Kidney epithelial cell (primary cell): Measurements from ENCODE around the gene CELSR3. TPM values are rescaled to one million over a fixed set of nuclear protein-coding genes. Genes with fewer than 3 reads are reported as not detected.

Source experiments
- DNase-seq: peaks from one replicate; pipeline ENCODE4 v3.0.0-alpha.2; 2010; ENCODE audit warnings: low read depth
- H3K27me3 ChIP-seq: 2 replicates; pipeline ENCODE4 v1.6.0; 2011; ENCODE audit warnings: low read length; ENCODE audit not compliant: control insufficient read depth, insufficient read depth
- H3K36me3 ChIP-seq: 2 replicates; pipeline ENCODE4 v1.5.1; 2011; ENCODE audit warnings: low read length; ENCODE audit not compliant: control insufficient read depth, insufficient read depth
- H3K4me3 ChIP-seq: 2 replicates; pipeline ENCODE4 v1.5.1; 2011; ENCODE audit warnings: low read depth, mild to moderate bottlenecking, control low read depth, low read length
- total RNA-seq: library from RNA; depleted of rRNA; stranded (reverse); fragments of >200 nt; gene quantifications from 2 replicates; pipeline ENCODE4 v1.2.3, GENCODE V29; 2015
- TF ChIP-seq, protein P1 (sequence below): IDR thresholded peaks from 2 replicates; pipeline ENCODE4 v1.5.1; 2011; ENCODE audit warnings: mild to moderate bottlenecking, moderate library complexity, low read length, control low read depth, inconsistent platforms; ENCODE audit not compliant: insufficient read depth, poor library complexity, severe bottlenecking

CELSR3 gene
- total RNA-seq, 1 donor from 2014 or later, result 5.2 TPM

DNA sequence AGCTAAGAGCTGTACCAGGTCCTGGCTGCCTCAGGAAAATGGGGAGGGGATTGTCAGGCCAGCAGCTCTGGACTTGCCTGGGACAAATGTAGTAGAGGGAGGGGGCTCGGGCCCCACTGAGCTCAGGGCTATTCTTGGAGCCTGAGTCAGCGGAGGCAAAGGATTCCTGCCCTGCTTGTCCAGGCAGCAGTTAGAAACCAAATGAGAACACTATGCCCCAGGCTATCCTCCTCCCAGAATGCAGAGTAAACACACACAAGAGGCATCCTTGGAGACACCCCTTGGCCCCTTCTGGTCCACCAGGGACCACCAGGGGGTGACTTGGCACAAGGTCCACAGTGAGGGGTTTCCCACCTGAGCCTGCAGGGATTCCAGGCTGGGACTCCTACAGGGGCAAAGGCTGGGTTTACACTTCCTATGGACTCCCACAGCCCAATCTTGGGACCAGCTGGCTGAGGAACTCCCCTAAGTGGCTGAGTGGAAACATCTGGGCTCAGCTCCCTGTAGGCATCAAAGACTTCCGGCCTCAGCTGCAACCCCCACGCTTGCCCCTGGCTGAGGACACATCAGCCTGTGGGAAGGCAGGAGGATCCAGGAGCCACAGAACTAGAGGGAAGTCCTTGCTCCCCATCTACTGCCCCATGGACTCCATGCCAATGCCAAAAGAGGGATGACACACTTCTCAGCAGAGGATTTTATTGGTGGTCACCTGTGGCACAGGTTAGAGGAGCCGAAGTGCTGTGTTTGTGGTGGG is 64.2 kb downstream of the CELSR3 start:
- H3K36me3 ChIP-seq, result peaks cover 8% of the 10 kb centered on the region
- peak; percentile 76 for DNase-seq
- H3K4me3 ChIP-seq, result no peak overlapping the region
- no peaks in the 10 kb centered on the region for H3K27me3 ChIP-seq
- TF ChIP-seq, protein P1, sequence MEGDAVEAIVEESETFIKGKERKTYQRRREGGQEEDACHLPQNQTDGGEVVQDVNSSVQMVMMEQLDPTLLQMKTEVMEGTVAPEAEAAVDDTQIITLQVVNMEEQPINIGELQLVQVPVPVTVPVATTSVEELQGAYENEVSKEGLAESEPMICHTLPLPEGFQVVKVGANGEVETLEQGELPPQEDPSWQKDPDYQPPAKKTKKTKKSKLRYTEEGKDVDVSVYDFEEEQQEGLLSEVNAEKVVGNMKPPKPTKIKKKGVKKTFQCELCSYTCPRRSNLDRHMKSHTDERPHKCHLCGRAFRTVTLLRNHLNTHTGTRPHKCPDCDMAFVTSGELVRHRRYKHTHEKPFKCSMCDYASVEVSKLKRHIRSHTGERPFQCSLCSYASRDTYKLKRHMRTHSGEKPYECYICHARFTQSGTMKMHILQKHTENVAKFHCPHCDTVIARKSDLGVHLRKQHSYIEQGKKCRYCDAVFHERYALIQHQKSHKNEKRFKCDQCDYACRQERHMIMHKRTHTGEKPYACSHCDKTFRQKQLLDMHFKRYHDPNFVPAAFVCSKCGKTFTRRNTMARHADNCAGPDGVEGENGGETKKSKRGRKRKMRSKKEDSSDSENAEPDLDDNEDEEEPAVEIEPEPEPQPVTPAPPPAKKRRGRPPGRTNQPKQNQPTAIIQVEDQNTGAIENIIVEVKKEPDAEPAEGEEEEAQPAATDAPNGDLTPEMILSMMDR, result peak; percentile 16

DNA sequence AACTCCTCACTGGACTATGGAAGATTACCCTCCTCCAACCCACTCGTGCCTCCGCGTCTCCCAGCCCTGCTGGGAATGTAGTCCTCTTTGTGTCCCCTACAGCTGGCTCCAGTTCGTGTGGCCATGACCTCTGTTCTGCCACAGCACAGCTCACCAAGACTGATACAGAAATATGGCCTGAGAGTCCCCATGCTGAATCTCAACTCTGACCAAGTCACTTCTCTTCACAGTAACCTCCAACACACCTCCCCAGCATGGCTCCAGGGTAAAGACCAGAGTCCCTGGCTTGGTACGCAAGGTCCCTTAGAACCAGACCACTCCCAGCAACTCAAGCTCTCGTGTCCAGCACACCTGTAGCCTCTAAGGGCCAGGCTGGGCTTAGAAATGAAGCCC is 65.3 kb downstream of the CELSR3 start:
- no peak overlapping the region for H3K4me3 ChIP-seq
- H3K36me3 ChIP-seq, result peaks cover 8% of the 10 kb centered on the region
- TF ChIP-seq, protein P1, result no peak
- H3K27me3 ChIP-seq, result no peaks in the 10 kb centered on the region
- no peak for DNase-seq

DNA sequence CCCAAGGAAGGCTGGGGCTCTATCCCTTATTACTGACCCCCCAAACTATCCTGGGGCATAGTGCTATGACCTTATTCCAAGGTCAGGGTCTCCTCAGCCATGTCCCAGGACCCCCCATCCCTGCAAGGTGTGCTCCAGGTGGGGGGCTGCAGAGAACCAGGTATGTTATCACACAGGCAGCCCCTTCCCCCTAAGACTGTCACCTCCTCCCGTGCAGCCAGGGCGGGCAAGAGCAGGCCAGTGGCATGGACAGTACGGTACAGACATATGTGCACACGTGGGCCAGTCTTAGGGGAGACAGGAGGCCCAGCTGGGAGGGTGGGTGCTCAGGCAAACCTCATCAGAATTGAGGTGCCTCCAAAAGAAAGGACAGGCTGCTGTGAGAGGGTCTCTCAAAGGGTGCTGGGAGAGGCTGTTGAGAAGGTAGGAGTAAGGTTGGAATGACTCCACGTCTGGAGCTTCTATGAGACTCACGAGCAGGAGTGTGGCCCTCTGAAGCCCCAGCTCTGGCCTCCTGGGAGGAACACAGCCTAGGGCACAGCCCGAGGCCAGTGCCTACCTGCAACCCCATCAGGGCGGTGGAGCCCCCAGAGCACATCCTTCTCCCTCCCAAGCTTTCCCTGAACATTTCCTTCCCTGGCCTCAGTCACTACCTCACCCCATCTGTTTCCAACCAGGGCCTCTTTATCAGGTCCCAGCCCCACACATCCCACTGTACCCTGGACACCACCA is 65.8 kb downstream of the CELSR3 start:
- TF ChIP-seq, protein P1, result no peak
- no peaks in the 10 kb centered on the region for H3K27me3 ChIP-seq
- DNase-seq, result no peak
- no peak overlapping the region for H3K4me3 ChIP-seq
- peaks cover 6% of the 10 kb centered on the region for H3K36me3 ChIP-seq

DNA sequence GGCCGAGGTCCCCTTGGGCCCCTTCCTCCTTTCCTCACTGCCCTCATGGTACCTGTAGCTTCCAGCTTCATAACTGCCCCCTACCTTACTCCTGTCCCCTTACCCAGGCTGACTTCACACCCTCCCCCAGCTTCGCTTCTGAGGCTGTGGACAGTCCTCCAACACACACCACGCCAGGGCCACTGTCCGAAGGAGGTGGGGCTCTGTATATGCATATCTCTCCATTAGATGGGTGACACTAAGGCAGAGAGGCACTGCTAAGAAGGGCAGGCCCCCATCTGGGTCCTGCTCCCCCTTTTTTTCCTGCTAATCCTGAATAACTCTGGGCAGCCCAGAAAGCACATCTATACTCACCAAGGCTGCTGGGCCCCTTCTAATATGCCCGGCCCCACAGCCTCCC is 66.5 kb downstream of the CELSR3 start:
- DNase-seq, result no peak
- TF ChIP-seq, protein P1, result no peak
- Histone ChIP-seq H3K36me3 (peaks cover 7% of the 10 kb centered on the region), H3K27me3 (no peaks in the 10 kb centered on the region), H3K4me3 (no peak overlapping the region)

DNA sequence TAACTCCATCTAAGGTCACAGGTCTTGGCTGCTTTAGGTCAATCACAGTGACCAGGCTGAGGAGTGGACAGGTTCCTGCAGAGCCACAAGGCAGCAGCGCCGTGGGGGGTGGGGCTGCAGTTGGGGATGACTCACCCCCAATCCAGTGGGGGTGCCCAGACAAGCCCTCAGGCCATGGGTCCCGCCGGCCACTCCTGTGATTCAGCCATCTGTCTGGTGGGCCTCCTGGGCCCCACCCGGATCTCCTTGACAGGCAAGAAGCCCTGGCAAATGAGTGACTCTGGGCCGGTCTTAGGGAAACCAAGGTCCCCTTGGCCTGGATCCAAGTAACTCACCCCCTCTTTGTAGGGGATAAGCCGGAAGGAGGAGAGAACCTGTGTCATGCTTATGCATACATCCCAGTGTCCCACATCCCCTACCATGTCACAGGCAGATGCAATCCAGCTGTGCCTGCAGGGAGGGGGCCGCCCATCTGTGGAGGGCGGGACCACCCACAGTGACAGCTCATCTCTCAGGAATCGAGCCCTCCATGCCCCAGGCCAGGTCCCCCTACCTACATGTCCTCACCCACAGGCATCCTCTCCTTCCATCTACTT is 67.1 kb downstream of the CELSR3 start:
- Histone ChIP-seq H3K36me3 (peaks cover 7% of the 10 kb centered on the region), H3K27me3 (no peaks in the 10 kb centered on the region), H3K4me3 (peak overlapping the region; percentile 64)
- peak; percentile 92 for DNase-seq
- TF ChIP-seq, protein P1, result no peak
